OCI-LY7 (cell line): ENCODE results near the gene PIH1D1.

Experiments used
- CTCF ChIP-seq: fragments of 200-600 bp; sonication (generic); conservative IDR thresholded peaks from 2 replicates; pipeline ENCODE4 v1.5.1; 2014; ENCODE audit warnings: mild to moderate bottlenecking, antibody characterized with exemption, low read length, moderate library complexity, mixed read lengths
- EZH2phosphoT487 ChIP-seq: fragments of 200-600 bp; sonication (generic); IDR thresholded peaks from 2 replicates; pipeline ENCODE4 v1.6.1; 2018; ENCODE audit warnings: low read depth, borderline replicate concordance, mild to moderate bottlenecking, mixed run types, antibody characterized with exemption, low read length, moderate library complexity, mixed read lengths

GRCh38 chr19:49427855-49428546 lies 23.6 kb downstream of the PIH1D1 start:
- TF ChIP-seq CTCF (no peak), EZH2phosphoT487 (no peak)
